ENCODE results near the gene LARP1B. TPM values are rescaled to one million over a fixed set of nuclear protein-coding genes. Genes with fewer than 3 reads are reported as not detected.

LARP1B gene
- total and polyA plus RNA-seq, 2 of the 8 experiments (the other 6 are each of a cell fraction or from before 2014, with no cell fraction given), result 10.6 to 47.0 TPM

DNA sequence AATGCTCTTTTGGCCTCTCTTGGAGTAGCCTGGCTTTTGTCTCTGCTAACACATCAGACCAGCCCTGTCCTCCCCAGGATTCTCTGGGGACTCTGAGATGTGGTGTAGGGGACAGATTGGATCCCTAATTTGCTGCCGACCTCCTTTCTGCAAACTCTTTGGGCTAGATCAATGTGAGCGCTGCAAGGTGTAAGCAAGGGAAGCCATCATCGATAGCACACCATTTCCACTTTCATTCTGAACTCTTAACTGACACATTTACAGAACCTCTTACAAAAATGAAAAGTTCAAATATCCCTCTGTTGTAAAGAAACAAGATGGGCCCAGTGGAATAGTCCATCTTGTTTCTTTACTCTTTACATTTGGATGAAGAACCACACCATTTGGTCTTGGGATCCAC is 179.9 kb downstream of the LARP1B start (continued):
- no peak for TF ChIP-seq JUND (IDR thresholded peaks at IDR 0.05; ENCODE audit: low read length)
- TF ChIP-seq KDM1A (IDR thresholded peaks at IDR 0.05; ENCODE audit: borderline replicate concordance, low read length), result no peak
- TF ChIP-seq RFX5 (IDR thresholded peaks at IDR 0.05; ENCODE audit: borderline replicate concordance, low read depth, low read length), result no peak
- no peak for TF ChIP-seq EP300 (IDR thresholded peaks at IDR 0.05; ENCODE audit: borderline replicate concordance in 1 of 2, low read depth in 2 of 2, low read length in 2 of 2)
- no peak for TF ChIP-seq MAX (IDR thresholded peaks at IDR 0.05)

All from H1 (cell line).